Effector memory CD8-positive, alpha-beta T cell (primary cell): ENCODE results near the gene MAPKAPK5.
"Not testable (repeated sequence)": the region's sequence is repeated elsewhere in the genome, so short reads cannot be mapped to it uniquely, and the experiment has no call there.

Source experiments
- ATAC-seq: fragments of 150-1000 bp; cut with Tn5 transposase; replicated peaks from 2 replicates; pipeline ENCODE4 v1.10.0; 2021; ENCODE audit warnings: mild to moderate bottlenecking, moderate library complexity
- DNase-seq, 3 experiments: peaks; one replicate each; pipeline ENCODE4 v3.0.0; 2021
- H3K27ac Mint-ChIP-seq, 2 donors: one replicate each; pipeline ENCODE4 v1.8.0; 2022; ENCODE audit warnings: mild to moderate bottlenecking in 2 of 2, mixed read lengths in 2 of 2, moderate library complexity in 2 of 2
- H3K27me3 Mint-ChIP-seq, 2 donors: one replicate each; pipeline ENCODE4 v1.8.0; 2022; ENCODE audit warnings: mixed read lengths in 2 of 2
- H3K36me3 Mint-ChIP-seq: one replicate; pipeline ENCODE4 v1.8.0; 2022; ENCODE audit warnings: mild to moderate bottlenecking, moderate library complexity, mixed read lengths; ENCODE audit not compliant: insufficient read depth
- H3K4me1 Mint-ChIP-seq, 2 donors: one replicate each; pipeline ENCODE4 v1.8.0; 2022; ENCODE audit warnings: low read depth in 2 of 2, mixed read lengths in 2 of 2
- H3K4me3 Mint-ChIP-seq, 2 donors: one replicate each; pipeline ENCODE4 v1.8.0; 2022; ENCODE audit warnings: mild to moderate bottlenecking in 2 of 2, mixed read lengths in 2 of 2, moderate library complexity in 2 of 2
- H3K9me3 Mint-ChIP-seq, 2 donors: one replicate each; pipeline ENCODE4 v1.8.0; 2022; ENCODE audit warnings: mixed read lengths in 2 of 2

The MAPKAPK5 gene

GRCh38 chr12:111819191-111820158 lies 22.6 kb upstream of the MAPKAPK5 start:
- no peak for DNase-seq
- H3K36me3 Mint-ChIP-seq, result no peaks in the 10 kb centered on the region
- H3K4me3 Mint-ChIP-seq, result no peak overlapping the region
- ATAC-seq, result no peak
- H3K27ac Mint-ChIP-seq, result no peak overlapping the region
- H3K9me3 Mint-ChIP-seq, result no peaks in the 10 kb centered on the region
- no peaks in the 10 kb centered on the region for H3K4me1 Mint-ChIP-seq
- peaks cover 24 to 43% of the 10 kb centered on the region in 2 donors for H3K27me3 Mint-ChIP-seq

- not testable (repeated sequence) for H3K9me3 Mint-ChIP-seq, ATAC-seq, H3K4me3 Mint-ChIP-seq, DNase-seq, H3K27ac Mint-ChIP-seq, H3K36me3 Mint-ChIP-seq, H3K4me1 Mint-ChIP-seq
- H3K27me3 Mint-ChIP-seq, result peaks cover 24 to 56% of the 10 kb centered on the region in 2 donors
Observed at GRCh38 chr12:111820828-111821227, 21.2 kb upstream of the MAPKAPK5 start.

- no peak for ATAC-seq
- no peaks in the 10 kb centered on the region for H3K9me3 Mint-ChIP-seq
- no peak overlapping the region for H3K27ac Mint-ChIP-seq
- no peaks in the 10 kb centered on the region for H3K36me3 Mint-ChIP-seq
- no peaks in the 10 kb centered on the region for H3K4me1 Mint-ChIP-seq
- no peak for DNase-seq
- no peak overlapping the region for H3K4me3 Mint-ChIP-seq
- peaks cover 24 to 59% of the 10 kb centered on the region in 2 donors for H3K27me3 Mint-ChIP-seq
Observed at GRCh38 chr12:111822886-111823285, 19.1 kb upstream of the MAPKAPK5 start.

GRCh38 chr12:111823891-111824290 lies 18.1 kb upstream of the MAPKAPK5 start:
- H3K27me3 Mint-ChIP-seq, result peaks cover 24 to 59% of the 10 kb centered on the region in 2 donors

GRCh38 chr12:111824312-111824711 lies 17.7 kb upstream of the MAPKAPK5 start:
- DNase-seq, H3K4me1 Mint-ChIP-seq, H3K4me3 Mint-ChIP-seq, ATAC-seq, H3K27ac Mint-ChIP-seq, H3K9me3 Mint-ChIP-seq, H3K36me3 Mint-ChIP-seq: not testable (repeated sequence)
- H3K27me3 Mint-ChIP-seq, result peaks cover 23 to 57% of the 10 kb centered on the region in 2 donors

More at GRCh38 chr12:111823891-111824290, 18.1 kb upstream of the MAPKAPK5 start:
- no peaks in the 10 kb centered on the region for H3K4me1 Mint-ChIP-seq
- DNase-seq (no peak), ATAC-seq (no peak)
- no peaks in the 10 kb centered on the region for H3K36me3 Mint-ChIP-seq
- H3K4me3 Mint-ChIP-seq, result no peak overlapping the region
- H3K9me3 Mint-ChIP-seq, result no peaks in the 10 kb centered on the region
- no peak overlapping the region for H3K27ac Mint-ChIP-seq

- Mint-ChIP-seq H3K27ac (no peak overlapping the region), H3K36me3 (no peaks in the 10 kb centered on the region), H3K9me3 (no peaks in the 10 kb centered on the region), H3K4me1 (no peaks in the 10 kb centered on the region), H3K27me3 (peaks cover 17 to 45% of the 10 kb centered on the region in 2 donors), H3K4me3 (no peak overlapping the region)
- ATAC-seq, result no peak
- DNase-seq, result no peak
Observed at GRCh38 chr12:111825509-111825908, 16.5 kb upstream of the MAPKAPK5 start.

- ATAC-seq (no peak), DNase-seq (no peak)
- no peaks in the 10 kb centered on the region for H3K9me3 Mint-ChIP-seq
- no peaks in the 10 kb centered on the region for H3K4me1 Mint-ChIP-seq
- H3K27me3 Mint-ChIP-seq, result peaks cover 14 to 36% of the 10 kb centered on the region in 2 donors
- no peak overlapping the region for H3K4me3 Mint-ChIP-seq
- H3K27ac Mint-ChIP-seq, result no peak overlapping the region
- no peaks in the 10 kb centered on the region for H3K36me3 Mint-ChIP-seq
Observed at GRCh38 chr12:111826316-111826715, 15.7 kb upstream of the MAPKAPK5 start.

- Mint-ChIP-seq H3K36me3 (no peaks in the 10 kb centered on the region), H3K27ac (no peak overlapping the region), H3K9me3 (no peaks in the 10 kb centered on the region), H3K27me3 (peaks cover 14 to 36% of the 10 kb centered on the region in 2 donors), H3K4me3 (no peak overlapping the region), H3K4me1 (no peaks in the 10 kb centered on the region)
- no peak for DNase-seq
- ATAC-seq, result no peak
Observed at GRCh38 chr12:111826992-111827391, 15.0 kb upstream of the MAPKAPK5 start.

- H3K27me3 Mint-ChIP-seq, result peaks cover 17 to 40% of the 10 kb centered on the region in 2 donors
- DNase-seq (no peak), ATAC-seq (no peak)
- H3K27ac Mint-ChIP-seq, result no peak overlapping the region
- H3K9me3 Mint-ChIP-seq, result no peaks in the 10 kb centered on the region
- H3K4me1 Mint-ChIP-seq, result no peaks in the 10 kb centered on the region
- H3K36me3 Mint-ChIP-seq, result no peaks in the 10 kb centered on the region
- H3K4me3 Mint-ChIP-seq, result no peak overlapping the region
Observed at GRCh38 chr12:111827907-111828306, 14.1 kb upstream of the MAPKAPK5 start.

GRCh38 chr12:111828338-111828979 lies 13.6 kb upstream of the MAPKAPK5 start:
- ATAC-seq (no peak), DNase-seq (no peak)
- H3K27ac Mint-ChIP-seq, result no peak overlapping the region
- no peak overlapping the region for H3K4me3 Mint-ChIP-seq
- no peaks in the 10 kb centered on the region for H3K4me1 Mint-ChIP-seq
- H3K36me3 Mint-ChIP-seq, result no peaks in the 10 kb centered on the region
- H3K27me3 Mint-ChIP-seq, result peaks cover 12 to 35% of the 10 kb centered on the region in 2 donors
- H3K9me3 Mint-ChIP-seq, result no peaks in the 10 kb centered on the region

- H3K27ac Mint-ChIP-seq, H3K4me3 Mint-ChIP-seq, H3K36me3 Mint-ChIP-seq, ATAC-seq, H3K9me3 Mint-ChIP-seq, H3K4me1 Mint-ChIP-seq, DNase-seq: not testable (repeated sequence)
- H3K27me3 Mint-ChIP-seq, result peaks cover 5 to 26% of the 10 kb centered on the region in 2 donors
Observed at GRCh38 chr12:111829635-111830034, 12.4 kb upstream of the MAPKAPK5 start.

GRCh38 chr12:111834740-111835386 lies 7.2 kb upstream of the MAPKAPK5 start:
- Mint-ChIP-seq H3K4me3 (peak overlapping the region; percentile 38 to 50), H3K36me3 (peaks cover 10% of the 10 kb centered on the region), H3K4me1 (peaks cover 6 to 11% of the 10 kb centered on the region in 2 donors), H3K27ac (peak overlapping the region in 1 of 2 donors; percentile 60)
- not testable (repeated sequence) for DNase-seq, H3K9me3 Mint-ChIP-seq, ATAC-seq, H3K27me3 Mint-ChIP-seq

GRCh38 chr12:111835531-111836181 lies 6.4 kb upstream of the MAPKAPK5 start:
- not testable (repeated sequence) for H3K27ac Mint-ChIP-seq, ATAC-seq

More at GRCh38 chr12:111835531-111836181, 6.4 kb upstream of the MAPKAPK5 start:
- Mint-ChIP-seq H3K4me1 (peaks cover 14 to 17% of the 10 kb centered on the region in 2 donors), H3K36me3 (peaks cover 14% of the 10 kb centered on the region)
- not testable (repeated sequence) for H3K9me3 Mint-ChIP-seq, H3K4me3 Mint-ChIP-seq, H3K27me3 Mint-ChIP-seq, DNase-seq
